ENCODE measurements around the gene FAM131C.
"Not testable (repeated sequence)": the region's sequence is repeated elsewhere in the genome, so short reads cannot be mapped to it uniquely, and the experiment has no call there.

The FAM131C gene

GRCh38 chr1:16036461-16036860 lies 37.0 kb downstream of the FAM131C start:
- not testable (repeated sequence) for DNase-seq (ENCODE audit: low read depth, low spot score)

GRCh38 chr1:16033103-16033632 lies 40.3 kb downstream of the FAM131C start:
- not testable (repeated sequence) for DNase-seq (ENCODE audit: low read depth, low spot score)

- DNase-seq (ENCODE audit: low read depth, low spot score), result peak; percentile 94
These were observed 40.9 kb downstream of the FAM131C start for GRCh38 chr1:16032388-16033102.

- no peak for DNase-seq (ENCODE audit: low read depth, low spot score)
These were observed 41.9 kb downstream of the FAM131C start for GRCh38 chr1:16031551-16031950.

GRCh38 chr1:16029288-16029687 lies 44.2 kb downstream of the FAM131C start:
- no peak for DNase-seq (ENCODE audit: low read depth, low spot score)

GRCh38 chr1:16029003-16029268 lies 44.5 kb downstream of the FAM131C start:
- not testable (repeated sequence) for DNase-seq (ENCODE audit: low read depth, low spot score)

GRCh38 chr1:16028237-16029002 lies 45.0 kb downstream of the FAM131C start:
- DNase-seq (ENCODE audit: low read depth, low spot score), result no peak

GRCh38 chr1:16026723-16027484 lies 46.5 kb downstream of the FAM131C start:
- DNase-seq (ENCODE audit: low read depth, low spot score), result peak; percentile 38

- not testable (repeated sequence) for DNase-seq (ENCODE audit: low read depth, low spot score)
These were observed 47.1 kb downstream of the FAM131C start for GRCh38 chr1:16026302-16026701.

- no peak for DNase-seq (ENCODE audit: low read depth, low spot score)
These were observed 50.3 kb downstream of the FAM131C start for GRCh38 chr1:16023050-16023653.

- no peak for DNase-seq (ENCODE audit: low read depth, low spot score)
These were observed 51.1 kb downstream of the FAM131C start for GRCh38 chr1:16022393-16022792.

GRCh38 chr1:16021681-16022080 lies 51.8 kb downstream of the FAM131C start, which contains the start of gene CLCNKA:
Gene CLCNKA, plus strand, starts transcription at chr1:16022036. Its CDS starts 584 bp downstream, at chr1:16022620.
- no peak for DNase-seq (ENCODE audit: low read depth, low spot score)

GRCh38 chr1:16020878-16021277 lies 52.6 kb downstream of the FAM131C start:
- not testable (repeated sequence) for DNase-seq (ENCODE audit: low read depth, low spot score)

GRCh38 chr1:16020325-16020724 lies 53.1 kb downstream of the FAM131C start:
- no peak for DNase-seq (ENCODE audit: low read depth, low spot score)

- DNase-seq (ENCODE audit: low read depth, low spot score), result peak; percentile 55
These were observed 53.7 kb downstream of the FAM131C start for GRCh38 chr1:16019644-16020277.

- no peak for DNase-seq (ENCODE audit: low read depth, low spot score)
These were observed 54.5 kb downstream of the FAM131C start for GRCh38 chr1:16018749-16019643.

- DNase-seq (ENCODE audit: low read depth, low spot score), result no peak
These were observed 55.1 kb downstream of the FAM131C start for GRCh38 chr1:16018308-16018707.

- DNase-seq (ENCODE audit: low read depth, low spot score), result peak; percentile 41
These were observed 55.8 kb downstream of the FAM131C start, which contains the start of gene HSPB7 for GRCh38 chr1:16017461-16018303. Gene HSPB7, minus strand, starts transcription at chr1:16018043. Its CDS starts 80 bp downstream, at chr1:16017963.

- DNase-seq (ENCODE audit: low read depth, low spot score), result no peak
These were observed 56.4 kb downstream of the FAM131C start for GRCh38 chr1:16017076-16017460.
